ACC112 (cell line): ENCODE results near the gene SERPINB13.
A peak's percentile ranks its signal among the peaks of the same experiment; 100 is the strongest.

Source experiments
- H2AFZ ChIP-seq: fragments of 200-600 bp; sonication (generic); one replicate; pipeline ENCODE4 v1.6.0; 2017; ENCODE audit warnings: antibody characterized with exemption, low read length; ENCODE audit not compliant: unreplicated experiment
- H3K27ac ChIP-seq: fragments of 200-600 bp; sonication (generic); 2 replicates; pipeline ENCODE4 v1.5.1; 2014; ENCODE audit warnings: low read depth, mild to moderate bottlenecking, antibody characterized with exemption, low read length, moderate library complexity
- H3K27me3 ChIP-seq: fragments of 200-600 bp; sonication (generic); 2 replicates; pipeline ENCODE4 v1.6.1; 2014; ENCODE audit warnings: mild to moderate bottlenecking, antibody characterized with exemption, low read length, moderate library complexity, mixed read lengths; ENCODE audit not compliant: insufficient read depth
- H3K36me3 ChIP-seq: fragments of 200-600 bp; sonication (generic); 2 replicates; pipeline ENCODE4 v1.6.1; 2016; ENCODE audit warnings: mild to moderate bottlenecking, antibody characterized with exemption, low read length, moderate library complexity, mixed read lengths; ENCODE audit not compliant: insufficient read depth
- H3K4me1 ChIP-seq: fragments of 200-600 bp; sonication (generic); one replicate; pipeline ENCODE4 v1.6.1; 2016; ENCODE audit warnings: low read length, mixed read lengths; ENCODE audit not compliant: insufficient read depth, unreplicated experiment, control insufficient read depth
- H3K4me3 ChIP-seq: fragments of 200-600 bp; sonication (generic); 2 replicates; pipeline ENCODE4 v1.5.1; 2014; ENCODE audit warnings: mild to moderate bottlenecking, low read depth, low read length
- H3K79me2 ChIP-seq: fragments of 200-600 bp; sonication (generic); one replicate; pipeline ENCODE4 v1.6.0; 2016; ENCODE audit warnings: low read length; ENCODE audit not compliant: control insufficient read depth, unreplicated experiment, insufficient read depth

The SERPINB13 gene

DNA sequence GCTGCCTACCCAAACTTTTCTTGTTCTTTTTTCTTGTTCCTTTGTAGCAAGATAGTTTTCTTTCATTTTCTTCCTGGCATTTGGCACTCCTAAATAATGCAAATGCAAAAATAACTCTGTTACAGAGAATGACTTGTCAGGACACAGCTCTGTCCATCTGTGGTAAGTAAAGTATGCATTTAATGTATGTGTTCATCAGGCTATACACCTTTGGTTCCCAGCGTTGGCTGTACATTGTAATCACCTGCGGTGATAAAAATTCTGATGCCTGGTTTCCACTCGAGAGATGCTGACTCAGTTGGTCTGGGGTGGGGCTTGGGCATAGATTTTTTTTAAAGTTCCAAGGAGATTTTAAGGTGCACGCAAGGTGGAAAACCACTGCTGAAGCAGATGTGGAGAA, at the start of gene SERPINB13:
Gene SERPINB13 (plus strand): TSS at position 378 of the 400 bp plus-strand sequence. CDS start 1,325 bp downstream, outside the sequence.
- no peaks in the 10 kb centered on the region for H3K27me3 ChIP-seq
- no peak within 1 kb of the TSS for H2AFZ ChIP-seq
- H3K4me3 ChIP-seq = no peak within 1 kb of the TSS
- H3K36me3 ChIP-seq = no peaks in the 10 kb centered on the region
- H3K4me1 ChIP-seq = peaks cover 15% of the 10 kb centered on the region
- no peak within 1 kb of the TSS for H3K27ac ChIP-seq
- no peaks in the 10 kb centered on the region for H3K79me2 ChIP-seq

- no peak overlapping the region for H2AFZ ChIP-seq
- H3K4me3 ChIP-seq = 0 out of 2 replicates have a peak overlapping the region, but pooled peaks have one; percentile 18
- no peaks in the 10 kb centered on the region; the same call in 1 of the 2 replicates for H3K36me3 ChIP-seq
- peaks cover 10% of the 10 kb centered on the region for H3K4me1 ChIP-seq
- H3K27me3 ChIP-seq = no peaks in the 10 kb centered on the region
- no peaks in the 10 kb centered on the region for H3K79me2 ChIP-seq
- H3K27ac ChIP-seq = no peak overlapping the region
Measured at GRCh38 chr18:63539904-63540510, 47.1 kb upstream of the SERPINB13 start.

DNA sequence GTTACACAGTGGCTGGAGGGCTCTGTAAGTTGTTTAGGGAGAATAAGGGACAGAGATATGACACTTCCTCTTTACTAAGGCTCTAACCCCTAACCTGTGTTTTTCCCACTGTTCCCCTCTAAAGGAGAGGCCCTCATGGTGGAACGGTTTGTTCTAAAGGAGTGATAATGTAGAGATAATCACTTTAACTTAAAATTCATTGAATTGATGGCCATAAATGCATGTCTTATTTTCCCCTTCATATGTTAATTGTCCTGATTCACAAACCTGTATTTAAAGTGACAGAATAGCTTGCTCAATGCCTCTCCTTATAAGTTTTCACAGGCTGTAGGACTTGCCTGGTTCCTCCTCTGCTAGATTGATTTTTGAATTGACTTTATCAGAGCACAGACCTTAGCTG, 45.1 kb upstream of the SERPINB13 start, which contains the start of gene SERPINB12:
Gene SERPINB12 (plus strand): TSS at position 301 of the 400 bp plus-strand sequence. CDS start 13,791 bp downstream, outside the sequence.
- Histone ChIP-seq H3K4me3 (no peak within 1 kb of the TSS), H3K27ac (no peak within 1 kb of the TSS), H3K27me3 (no peaks in the 10 kb centered on the region), H2AFZ (no peak within 1 kb of the TSS), H3K4me1 (peaks cover 10% of the 10 kb centered on the region), H3K79me2 (no peaks in the 10 kb centered on the region), H3K36me3 (no peaks in the 10 kb centered on the region; the same call in 1 of the 2 replicates)

DNA sequence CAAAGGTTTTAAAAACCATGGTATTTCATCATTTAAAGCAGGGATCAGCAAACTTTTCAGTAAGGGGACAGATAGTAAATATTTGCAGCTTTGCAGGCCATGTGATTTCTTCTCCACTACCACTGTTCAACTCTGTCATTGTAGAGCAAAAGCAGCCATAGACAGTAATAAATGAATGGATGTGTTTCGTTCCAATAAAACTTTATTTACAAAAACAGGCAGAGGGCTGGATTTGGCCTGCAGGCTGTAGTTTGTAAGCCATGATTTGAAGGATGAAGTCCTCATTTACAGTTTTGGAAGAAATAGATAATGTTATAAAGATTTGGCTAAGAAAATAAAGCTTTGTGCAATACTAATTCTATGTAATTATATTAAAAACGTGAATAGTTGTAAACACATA, 43.1 kb upstream of the SERPINB13 start:
- peaks cover 10% of the 10 kb centered on the region for H3K4me1 ChIP-seq
- no peaks in the 10 kb centered on the region for H3K79me2 ChIP-seq
- H3K27me3 ChIP-seq = no peaks in the 10 kb centered on the region
- no peaks in the 10 kb centered on the region for H3K36me3 ChIP-seq
- H3K4me3 ChIP-seq = no peak overlapping the region
- H2AFZ ChIP-seq = no peak overlapping the region
- no peak overlapping the region for H3K27ac ChIP-seq

GRCh38 chr18:63545000-63545399, 42.1 kb upstream of the SERPINB13 start:
- H3K36me3 ChIP-seq = no peaks in the 10 kb centered on the region
- H3K4me1 ChIP-seq = peaks cover 5% of the 10 kb centered on the region
- no peak overlapping the region for H3K27ac ChIP-seq
- H3K27me3 ChIP-seq = no peaks in the 10 kb centered on the region
- no peak overlapping the region for H3K4me3 ChIP-seq
- H3K79me2 ChIP-seq = no peaks in the 10 kb centered on the region
- no peak overlapping the region for H2AFZ ChIP-seq

GRCh38 chr18:63550068-63550467, 37.1 kb upstream of the SERPINB13 start:
- no peak overlapping the region for H3K4me3 ChIP-seq
- H3K27ac ChIP-seq = no peak overlapping the region
- H3K36me3 ChIP-seq = no peaks in the 10 kb centered on the region
- H3K4me1 ChIP-seq = peaks cover 10% of the 10 kb centered on the region
- H2AFZ ChIP-seq = no peak overlapping the region
- no peaks in the 10 kb centered on the region for H3K79me2 ChIP-seq
- H3K27me3 ChIP-seq = no peaks in the 10 kb centered on the region

- Histone ChIP-seq H3K36me3 (no peaks in the 10 kb centered on the region), H3K4me1 (peaks cover 10% of the 10 kb centered on the region)
Measured at GRCh38 chr18:63551769-63552168, 35.4 kb upstream of the SERPINB13 start.

DNA sequence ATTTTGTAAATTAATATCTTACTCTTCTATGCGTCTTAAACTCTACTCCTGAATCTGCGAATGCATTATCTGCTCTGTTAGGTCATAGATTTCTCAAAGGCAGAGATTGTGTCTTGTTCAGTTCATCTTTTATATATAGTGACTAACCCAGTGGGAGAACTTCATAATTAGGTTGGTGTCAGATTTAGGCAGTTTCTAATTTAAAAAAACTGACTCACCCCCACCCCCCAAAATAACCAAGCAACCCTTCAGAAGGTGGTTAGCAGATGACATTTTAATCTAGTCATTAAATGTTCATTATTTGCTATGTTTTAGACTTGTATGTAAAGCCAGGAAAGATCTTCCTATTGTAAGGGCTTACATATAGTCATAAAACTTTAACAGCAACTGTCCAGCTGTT, 34.6 kb upstream of the SERPINB13 start:
- Histone ChIP-seq H3K27ac (peak overlapping the region; percentile 38), H3K79me2 (no peaks in the 10 kb centered on the region), H3K4me1 (peaks cover 10% of the 10 kb centered on the region), H3K4me3 (no peak overlapping the region), H3K27me3 (no peaks in the 10 kb centered on the region), H3K36me3 (no peaks in the 10 kb centered on the region), H2AFZ (no peak overlapping the region)

More at GRCh38 chr18:63551769-63552168, 35.4 kb upstream of the SERPINB13 start:
- H3K79me2 ChIP-seq = no peaks in the 10 kb centered on the region
- no peak overlapping the region for H3K27ac ChIP-seq
- H2AFZ ChIP-seq = no peak overlapping the region
- H3K27me3 ChIP-seq = no peaks in the 10 kb centered on the region
- H3K4me3 ChIP-seq = no peak overlapping the region

GRCh38 chr18:63553081-63553480, 34.1 kb upstream of the SERPINB13 start:
- H3K27me3 ChIP-seq = no peaks in the 10 kb centered on the region
- H3K36me3 ChIP-seq = no peaks in the 10 kb centered on the region
- peak overlapping the region; percentile 38 for H3K27ac ChIP-seq
- H3K4me1 ChIP-seq = peaks cover 10% of the 10 kb centered on the region
- no peaks in the 10 kb centered on the region for H3K79me2 ChIP-seq
- H2AFZ ChIP-seq = no peak overlapping the region
- H3K4me3 ChIP-seq = no peak overlapping the region

GRCh38 chr18:63559567-63560491, 27.3 kb upstream of the SERPINB13 start:
- no peak overlapping the region for H3K27ac ChIP-seq
- no peaks in the 10 kb centered on the region for H3K79me2 ChIP-seq
- no peaks in the 10 kb centered on the region for H3K36me3 ChIP-seq
- no peak overlapping the region for H3K4me3 ChIP-seq
- H3K27me3 ChIP-seq = no peaks in the 10 kb centered on the region
- H3K4me1 ChIP-seq = no peaks in the 10 kb centered on the region
- no peak overlapping the region for H2AFZ ChIP-seq
